Measurements from ENCODE around the gene NR5A2.

NR5A2 gene

GRCh38 chr1:200211157-200211556, 183.6 kb downstream of the NR5A2 start:
- FAIRE-seq, result no peak

DNA sequence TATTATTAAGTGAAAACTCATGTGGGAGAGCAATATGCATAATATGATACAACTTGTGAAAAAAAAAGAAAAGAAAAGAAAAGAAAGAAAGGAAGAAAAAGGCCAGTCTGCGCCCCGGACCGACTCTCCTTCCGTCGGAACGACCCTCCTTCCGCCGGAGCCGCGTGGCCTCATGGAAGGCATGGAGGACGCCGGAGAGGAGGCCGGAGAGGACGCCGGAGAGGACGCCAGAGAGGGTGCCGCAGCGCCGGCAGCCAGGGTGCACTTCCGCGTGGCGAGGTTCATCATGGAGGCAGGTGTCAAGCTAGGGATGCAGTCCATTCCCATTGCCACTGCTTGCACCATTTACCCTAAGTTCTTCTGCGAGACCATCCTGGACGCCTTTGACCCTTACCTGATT, 185.9 kb downstream of the NR5A2 start:
- no peak for FAIRE-seq

DNA sequence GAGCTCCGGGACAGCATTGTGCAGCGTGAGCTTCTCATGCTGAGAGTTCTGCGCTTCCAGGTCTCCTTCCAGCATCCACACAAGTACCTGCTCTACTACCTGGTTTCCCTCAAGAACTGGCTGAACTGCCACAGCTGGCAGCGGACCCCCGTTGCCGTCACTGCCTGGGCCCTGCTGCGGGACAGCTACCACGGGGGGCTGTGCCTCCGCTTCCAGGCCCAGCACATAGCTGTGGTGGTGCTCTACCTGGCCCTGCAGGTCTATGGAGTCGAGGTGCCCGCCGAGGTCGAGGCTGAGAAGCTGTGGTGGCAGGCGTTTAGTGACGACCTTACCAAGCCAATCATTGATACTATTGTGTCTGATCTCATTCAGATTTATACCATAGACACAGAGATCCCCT, 186.4 kb downstream of the NR5A2 start:
- no peak for FAIRE-seq

DNA sequence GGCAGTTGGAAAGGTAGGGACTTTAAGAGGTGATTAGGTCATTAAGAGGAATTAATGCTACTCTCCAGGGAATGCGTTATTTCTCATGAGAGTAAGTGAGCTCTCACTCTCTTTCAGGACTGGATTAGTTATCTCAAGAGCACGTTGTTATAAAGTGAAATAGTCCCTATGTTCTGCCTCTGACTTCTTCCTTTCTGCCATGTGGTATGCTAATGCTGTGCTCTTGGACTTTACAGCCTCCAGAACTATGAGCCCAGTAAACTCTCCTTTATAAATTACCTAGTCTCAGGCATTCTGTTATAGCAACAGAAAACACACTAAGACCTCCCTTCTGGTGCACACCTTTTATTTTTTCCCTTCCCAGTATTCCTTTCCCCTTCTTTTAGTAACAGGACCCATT, 187.8 kb downstream of the NR5A2 start:
- no peak for FAIRE-seq

DNA sequence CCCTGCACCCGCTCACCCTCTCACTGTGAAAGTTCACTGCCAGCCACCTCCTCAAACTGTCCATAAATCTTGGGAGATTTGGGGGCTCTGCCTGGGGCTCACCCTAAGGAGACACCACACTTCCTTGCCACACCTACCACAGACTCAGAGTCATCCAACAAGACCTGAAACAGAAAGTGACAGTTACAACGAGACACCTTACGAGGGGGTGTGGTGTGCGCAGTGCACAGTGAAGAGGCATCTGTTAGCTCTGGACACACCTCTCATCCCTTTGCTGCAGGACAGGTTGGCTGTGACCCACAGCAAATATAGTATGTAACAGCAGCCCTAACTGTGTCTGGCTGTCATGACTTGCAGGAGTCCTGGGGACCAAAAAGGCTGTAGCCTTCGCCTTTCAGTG, 190.2 kb downstream of the NR5A2 start:
- FAIRE-seq, result no peak

DNA sequence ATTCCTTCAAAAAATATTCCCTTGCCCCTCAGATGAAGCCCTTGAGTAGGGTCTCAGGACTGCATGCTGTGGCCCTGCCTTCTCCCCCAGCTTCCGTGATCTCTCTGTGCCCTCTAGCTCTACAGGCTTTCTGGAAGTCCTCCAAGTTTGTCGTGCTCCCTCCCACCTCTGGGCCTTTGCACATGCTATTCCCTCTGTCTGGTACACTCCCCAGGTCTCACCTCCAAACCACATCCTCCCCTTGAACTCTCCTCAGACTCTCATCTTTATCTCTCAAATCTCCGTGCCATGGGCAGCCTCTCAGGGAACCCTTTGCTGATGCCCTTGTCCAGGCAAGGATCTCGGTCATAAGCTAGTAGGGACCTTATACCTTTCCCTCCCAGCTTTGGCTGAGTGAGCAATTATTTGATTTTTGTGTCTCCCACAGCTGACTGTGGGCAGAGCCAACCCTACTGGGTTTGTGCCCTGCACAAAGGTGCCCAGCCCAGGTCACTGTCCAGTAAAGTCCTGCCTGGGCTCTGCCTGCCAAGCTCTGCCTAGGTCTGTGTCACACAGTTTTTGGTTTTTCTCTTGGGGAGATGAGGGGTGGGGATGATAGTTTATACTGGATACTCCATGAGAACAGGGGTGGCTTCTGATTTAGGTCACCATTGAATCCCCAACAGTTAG, 194.2 kb downstream of the NR5A2 start:
- no peak for FAIRE-seq

GRCh38 chr1:200223207-200223606, 195.7 kb downstream of the NR5A2 start:
- no peak for FAIRE-seq

- no peak for FAIRE-seq
Measured at GRCh38 chr1:200223613-200224012, 196.1 kb downstream of the NR5A2 start.

GRCh38 chr1:200224315-200224714, 196.8 kb downstream of the NR5A2 start:
- FAIRE-seq, result no peak

DNA sequence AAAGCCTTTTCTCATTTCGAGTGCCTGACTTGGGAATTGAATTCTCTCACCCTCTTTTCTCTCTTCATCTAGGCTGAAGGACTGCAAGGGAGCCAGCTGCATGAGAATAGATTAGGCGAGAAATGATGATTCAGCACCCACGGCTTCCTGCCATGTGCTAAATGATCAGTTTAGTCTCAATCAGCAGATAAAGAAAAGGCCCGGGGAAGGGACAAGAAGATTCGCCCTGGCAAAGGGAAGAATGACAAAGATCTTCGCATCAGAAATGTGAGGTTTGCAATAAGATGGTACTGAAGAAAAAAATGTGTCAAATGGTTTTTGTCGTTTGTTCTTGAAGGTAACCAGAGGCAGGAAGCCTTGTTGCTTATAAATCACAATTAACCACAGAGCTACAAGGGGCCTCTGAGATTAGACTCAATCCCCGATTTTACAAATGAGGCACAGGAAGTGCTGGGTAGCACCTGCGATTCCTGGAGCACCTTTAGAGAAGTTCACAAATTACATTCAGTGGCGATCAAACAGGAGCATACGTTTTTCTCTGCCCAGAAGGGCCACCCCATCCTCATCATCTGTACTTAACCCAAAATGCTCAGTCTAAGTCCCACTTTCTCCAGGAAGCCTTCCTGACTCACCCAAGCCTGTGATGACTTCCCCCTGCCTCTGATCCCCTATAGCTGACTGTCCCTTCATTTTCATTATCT, 198.9 kb downstream of the NR5A2 start:
- FAIRE-seq, result no peak

DNA sequence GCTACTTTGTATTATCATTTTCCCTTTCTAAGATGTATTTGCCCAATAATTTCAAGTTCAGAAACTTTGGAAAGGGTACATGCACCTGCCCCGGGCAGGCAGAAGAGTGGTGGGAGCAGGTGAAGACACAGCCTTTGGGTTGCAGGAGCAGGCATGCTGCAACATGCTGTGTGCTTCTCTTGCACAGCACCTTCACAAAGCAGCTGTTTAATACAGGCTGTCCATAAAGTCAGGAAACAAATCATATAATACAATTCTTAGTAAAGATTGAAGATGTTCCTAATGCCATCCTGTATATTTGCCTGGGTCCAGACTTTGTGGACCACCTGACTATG, 199.4 kb downstream of the NR5A2 start:
- FAIRE-seq, result no peak
